ENCODE measurements around the gene NME3. TPM values are rescaled to one million over a fixed set of nuclear protein-coding genes. Genes with fewer than 3 reads are reported as not detected.

The NME3 gene
- total and polyA plus RNA-seq, 5 donors, result 36.5 to 75.2 (median 53.0) TPM

- no peak for ATAC-seq
Measured at GRCh38 chr16:1759511-1759910, 11.8 kb downstream of the NME3 start.

GRCh38 chr16:1758923-1759322 is 12.4 kb downstream of the NME3 start:
- ATAC-seq (no peak), DNase-seq (no peak)
- Histone ChIP-seq H3K9me3 (ENCODE audit: control insufficient read depth, low read length) (no peaks in the 10 kb centered on the region), H3K4me1 (ENCODE audit: control insufficient read depth, insufficient read depth, low read length) (no peaks in the 10 kb centered on the region), H3K4me3 (ENCODE audit: low read length) (no peak overlapping the region), H3K27me3 (ENCODE audit: control insufficient read depth, insufficient read depth) (no peaks in the 10 kb centered on the region), H3K27ac (ENCODE audit: low read length) (no peak overlapping the region)
- 90% methylated on average over 18 of the region's 18 CpGs for WGBS
- intact Hi-C loops (cut with DNase I), result no loop called here

More at GRCh38 chr16:1759511-1759910, 11.8 kb downstream of the NME3 start:
- Histone ChIP-seq H3K27ac (ENCODE audit: low read length) (no peak overlapping the region), H3K4me1 (ENCODE audit: control insufficient read depth, insufficient read depth, low read length) (no peaks in the 10 kb centered on the region), H3K27me3 (ENCODE audit: control insufficient read depth, insufficient read depth) (no peaks in the 10 kb centered on the region), H3K4me3 (ENCODE audit: low read length) (no peak overlapping the region), H3K9me3 (ENCODE audit: control insufficient read depth, low read length) (no peaks in the 10 kb centered on the region)
- WGBS, result 96% methylated on average over 21 of the region's 21 CpGs
- intact Hi-C loops (cut with DNase I), result no loop called here
- no peak for DNase-seq

GRCh38 chr16:1757714-1758461 is 13.5 kb downstream of the NME3 start:
- no peak overlapping the region for H3K4me3 ChIP-seq (ENCODE audit: low read length)
- 92% methylated on average over 37 of the region's 37 CpGs for WGBS

GRCh38 chr16:1754204-1754603 is 17.1 kb downstream of the NME3 start:
- intact Hi-C loops (cut with DNase I), result no loop called here
- DNase-seq (no peak), ATAC-seq (no peak)
- Histone ChIP-seq H3K27ac (ENCODE audit: low read length) (no peak overlapping the region), H3K27me3 (ENCODE audit: control insufficient read depth, insufficient read depth) (no peaks in the 10 kb centered on the region), H3K9me3 (ENCODE audit: control insufficient read depth, low read length) (no peaks in the 10 kb centered on the region), H3K4me3 (ENCODE audit: low read length) (no peak overlapping the region), H3K4me1 (ENCODE audit: control insufficient read depth, insufficient read depth, low read length) (no peaks in the 10 kb centered on the region)
- 91% methylated on average over 12 of the region's 12 CpGs for WGBS

More at GRCh38 chr16:1757714-1758461, 13.5 kb downstream of the NME3 start:
- Histone ChIP-seq H3K9me3 (ENCODE audit: control insufficient read depth, low read length) (no peaks in the 10 kb centered on the region), H3K27ac (ENCODE audit: low read length) (no peak overlapping the region), H3K27me3 (ENCODE audit: control insufficient read depth, insufficient read depth) (no peaks in the 10 kb centered on the region), H3K4me1 (ENCODE audit: control insufficient read depth, insufficient read depth, low read length) (no peaks in the 10 kb centered on the region)
- ATAC-seq (no peak), DNase-seq (no peak)
- intact Hi-C loops (cut with DNase I), result no loop called here

GRCh38 chr16:1752853-1753252 is 18.5 kb downstream of the NME3 start:
- intact Hi-C loops (cut with DNase I), result no loop called here
- no peak overlapping the region for H3K27ac ChIP-seq (ENCODE audit: low read length)
- no peaks in the 10 kb centered on the region for H3K27me3 ChIP-seq (ENCODE audit: control insufficient read depth, insufficient read depth)
- ATAC-seq, result no peak
- no peaks in the 10 kb centered on the region for H3K9me3 ChIP-seq (ENCODE audit: control insufficient read depth, low read length)
- 91% methylated on average over 14 of the region's 14 CpGs for WGBS
- no peak for DNase-seq
- H3K4me1 ChIP-seq (ENCODE audit: control insufficient read depth, insufficient read depth, low read length), result no peaks in the 10 kb centered on the region
- H3K4me3 ChIP-seq (ENCODE audit: low read length), result no peak overlapping the region

GRCh38 chr16:1751946-1752345 is 19.4 kb downstream of the NME3 start:
- no peaks in the 10 kb centered on the region for H3K4me1 ChIP-seq (ENCODE audit: control insufficient read depth, insufficient read depth, low read length)
- no peaks in the 10 kb centered on the region for H3K27me3 ChIP-seq (ENCODE audit: control insufficient read depth, insufficient read depth)
- no peak overlapping the region for H3K4me3 ChIP-seq (ENCODE audit: low read length)
- H3K27ac ChIP-seq (ENCODE audit: low read length), result no peak overlapping the region
- 95% methylated on average over 16 of the region's 16 CpGs for WGBS
- ATAC-seq (no peak), DNase-seq (no peak)
- no peaks in the 10 kb centered on the region for H3K9me3 ChIP-seq (ENCODE audit: control insufficient read depth, low read length)
- intact Hi-C loops (cut with DNase I), result no loop called here

GRCh38 chr16:1749152-1750117 is 21.9 kb downstream of the NME3 start:
- no peaks in the 10 kb centered on the region for H3K9me3 ChIP-seq (ENCODE audit: control insufficient read depth, low read length)
- no peaks in the 10 kb centered on the region for H3K4me1 ChIP-seq (ENCODE audit: control insufficient read depth, insufficient read depth, low read length)
- no peak for ATAC-seq
- H3K27me3 ChIP-seq (ENCODE audit: control insufficient read depth, insufficient read depth), result no peaks in the 10 kb centered on the region
- H3K27ac ChIP-seq (ENCODE audit: low read length), result no peak overlapping the region
- WGBS, result 97% methylated on average over 29 of the region's 29 CpGs
- intact Hi-C loops (cut with DNase I), result no loop called here
- DNase-seq, result no peak
- H3K4me3 ChIP-seq (ENCODE audit: low read length), result no peak overlapping the region

GRCh38 chr16:1747934-1748333 is 23.4 kb downstream of the NME3 start:
- Histone ChIP-seq H3K27me3 (ENCODE audit: control insufficient read depth, insufficient read depth) (no peaks in the 10 kb centered on the region), H3K9me3 (ENCODE audit: control insufficient read depth, low read length) (no peaks in the 10 kb centered on the region), H3K27ac (ENCODE audit: low read length) (no peak overlapping the region), H3K4me1 (ENCODE audit: control insufficient read depth, insufficient read depth, low read length) (no peaks in the 10 kb centered on the region), H3K4me3 (ENCODE audit: low read length) (no peak overlapping the region)
- intact Hi-C loops (cut with DNase I), result no loop called here
- DNase-seq (no peak), ATAC-seq (no peak)
- 87% methylated on average over 11 of the region's 11 CpGs for whole genome bisulfite sequencing

- DNase-seq, result no peak
- H3K4me3 ChIP-seq (ENCODE audit: low read length), result no peak overlapping the region
- WGBS, result 94% methylated on average over 31 of the region's 31 CpGs
- no peak for ATAC-seq
- intact Hi-C loops (cut with DNase I), result no loop called here
- H3K27ac ChIP-seq (ENCODE audit: low read length), result no peak overlapping the region
- no peaks in the 10 kb centered on the region for H3K4me1 ChIP-seq (ENCODE audit: control insufficient read depth, insufficient read depth, low read length)
- H3K9me3 ChIP-seq (ENCODE audit: control insufficient read depth, low read length), result no peaks in the 10 kb centered on the region
- H3K27me3 ChIP-seq (ENCODE audit: control insufficient read depth, insufficient read depth), result no peaks in the 10 kb centered on the region
Measured at GRCh38 chr16:1746693-1747195, 24.6 kb downstream of the NME3 start.

GRCh38 chr16:1745900-1746692 is 25.2 kb downstream of the NME3 start:
- H3K9me3 ChIP-seq (ENCODE audit: control insufficient read depth, low read length), result no peaks in the 10 kb centered on the region
- H3K4me3 ChIP-seq (ENCODE audit: low read length), result no peak overlapping the region
- DNase-seq (no peak), ATAC-seq (no peak)
- no peaks in the 10 kb centered on the region for H3K4me1 ChIP-seq (ENCODE audit: control insufficient read depth, insufficient read depth, low read length)
- no peak overlapping the region for H3K27ac ChIP-seq (ENCODE audit: low read length)
- 92% methylated on average over 29 of the region's 29 CpGs for WGBS
- no peaks in the 10 kb centered on the region for H3K27me3 ChIP-seq (ENCODE audit: control insufficient read depth, insufficient read depth)
- intact Hi-C loops (cut with DNase I), result no loop called here
